Suprapubic skin (tissue), 4 donors: Measurements from ENCODE around the gene DBR1. TPM values are rescaled to one million over a fixed set of nuclear protein-coding genes. Genes with fewer than 3 reads are reported as not detected.
"Not testable (repeated sequence)": the region's sequence is repeated elsewhere in the genome, so short reads cannot be mapped to it uniquely, and the experiment has no call there.

Experiments
- DNase-seq, 2 donors: peaks; one replicate each; pipeline ENCODE4 v3.0.0-alpha.2; 2019; ENCODE audit warnings: low spot score in 2 of 2
- H3K27ac ChIP-seq: fragments of 200-600 bp; sonication (generic); one replicate; pipeline ENCODE4 v1.5.1; 2019
- H3K27me3 ChIP-seq: fragments of 200-600 bp; sonication (generic); one replicate; pipeline ENCODE4 v1.5.1; 2019
- H3K36me3 ChIP-seq: fragments of 200-600 bp; sonication (generic); one replicate; pipeline ENCODE4 v1.5.1; 2019
- H3K4me1 ChIP-seq: fragments of 200-600 bp; sonication (generic); one replicate; pipeline ENCODE4 v1.5.1; 2019
- H3K4me3 ChIP-seq: fragments of 200-600 bp; sonication (generic); one replicate; pipeline ENCODE4 v1.5.1; 2019; ENCODE audit warnings: mild to moderate bottlenecking
- H3K9me3 ChIP-seq: fragments of 200-600 bp; sonication (generic); one replicate; pipeline ENCODE4 v1.5.1; 2019
- CTCF ChIP-seq, 2 donors: fragments of 200-600 bp in 1 of 2; fragments of 450-650 bp in 1 of 2; sonication (generic) in 1 of 2; IDR thresholded peaks; one replicate each; pipeline ENCODE4 v1.5.1; 2016 to 2019; ENCODE audit warnings: antibody characterized with exemption in 2 of 2, mild to moderate bottlenecking in 1 of 2, moderate library complexity in 1 of 2
- EP300 ChIP-seq: sonication (generic); formaldehyde crosslinking; IDR thresholded peaks from one replicate; pipeline ENCODE4 v1.6.1; 2017; ENCODE audit warnings: antibody characterized with exemption
- POLR2A ChIP-seq, 2 donors: fragments of 450-650 bp; IDR thresholded peaks; one replicate each; pipeline ENCODE4 v1.6.1; 2017; ENCODE audit warnings: antibody characterized with exemption in 2 of 2, mild to moderate bottlenecking in 2 of 2, moderate library complexity in 2 of 2
- POLR2AphosphoS5 ChIP-seq, 3 donors: sonication (generic); formaldehyde crosslinking; IDR thresholded peaks; one replicate each; pipeline ENCODE4 v1.6.1; 2017; ENCODE audit warnings: antibody characterized with exemption in 3 of 3
- WGBS: methylation state at CpG from one replicate; pipeline ENCODE4 v1.1.5; 2018; 5-methylcytosine and 5-hydroxymethylcytosine counted together
- total RNA-seq, 4 donors: library from RNA; depleted of rRNA; stranded (reverse); fragments of >200 nt; gene quantifications; one replicate each; pipeline ENCODE4 v1.1.0, GENCODE V29; 2016

Gene DBR1
- total RNA-seq, 4 donors from 2014 or later = 12.7 to 13.3 (median 12.8) TPM

DNA sequence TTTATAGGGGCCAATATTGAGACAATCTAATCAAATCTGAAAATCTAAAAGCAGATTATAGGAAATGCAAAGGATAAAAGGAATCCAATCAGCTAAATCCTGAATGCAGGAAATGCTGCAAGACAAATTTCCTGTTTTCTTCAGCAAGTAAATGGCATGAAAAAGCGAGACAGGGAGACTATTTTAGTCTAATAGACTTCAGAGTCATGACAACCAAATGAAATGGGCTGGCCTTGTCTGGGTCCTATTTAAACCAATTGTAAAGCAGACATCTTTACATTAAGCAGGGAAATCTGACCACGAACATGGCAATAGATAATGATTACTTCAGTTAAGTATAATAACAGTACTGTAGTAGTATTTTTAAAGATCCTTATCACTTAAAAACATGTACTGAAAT is 2.1 kb downstream of the DBR1 start:
- TF ChIP-seq EP300 (no peak), POLR2AphosphoS5 (IDR thresholded peaks at IDR 0.05) (no peak), CTCF (IDR thresholded peaks at IDR 0.05) (no peak), POLR2A (IDR thresholded peaks at IDR 0.05) (no peak)
- no peak for DNase-seq
- peaks cover 28% of the 10 kb centered on the region for H3K4me1 ChIP-seq
- no peaks in the 10 kb centered on the region for H3K27me3 ChIP-seq
- no peak overlapping the region for H3K27ac ChIP-seq
- H3K9me3 ChIP-seq = no peaks in the 10 kb centered on the region
- peaks cover 30% of the 10 kb centered on the region for H3K36me3 ChIP-seq
- WGBS = 62% methylated on average over 2 of the region's 2 CpGs
- H3K4me3 ChIP-seq = no peak overlapping the region

DNA sequence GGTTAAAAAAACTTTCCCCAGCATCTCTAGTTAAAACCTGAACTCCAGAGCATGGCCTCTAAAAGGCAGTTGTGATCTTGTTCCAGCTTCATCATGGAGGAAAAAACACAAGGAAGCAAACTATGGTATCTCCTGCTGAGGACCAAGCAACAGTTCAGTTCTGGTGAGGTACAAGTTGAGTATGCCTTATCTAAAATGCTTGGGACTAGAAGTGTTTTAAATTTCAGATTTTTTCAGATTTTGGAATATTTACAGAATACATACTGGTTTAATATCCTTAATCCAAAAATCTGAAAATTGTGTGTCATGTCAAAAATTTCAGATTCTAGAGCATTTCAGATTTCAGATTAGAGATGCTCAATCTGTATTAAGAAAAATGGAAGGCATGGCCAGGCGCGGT is 9.7 kb downstream of the DBR1 start:
- peaks cover 94% of the 10 kb centered on the region for H3K36me3 ChIP-seq
- WGBS = 93% methylated on average over 2 of the region's 2 CpGs
- H3K27ac ChIP-seq = no peak overlapping the region

GRCh38 chr3:138157743-138158142 is 17.0 kb downstream of the DBR1 start:
- Histone ChIP-seq H3K4me1 (no peaks in the 10 kb centered on the region), H3K36me3 (peaks cover 24% of the 10 kb centered on the region), H3K27ac (no peak overlapping the region), H3K9me3 (no peaks in the 10 kb centered on the region), H3K4me3 (no peak overlapping the region), H3K27me3 (no peaks in the 10 kb centered on the region)
- DNase-seq = no peak
- WGBS = 96% methylated on average over 4 of the region's 4 CpGs
- TF ChIP-seq POLR2AphosphoS5 (IDR thresholded peaks at IDR 0.05) (no peak), EP300 (no peak), POLR2A (IDR thresholded peaks at IDR 0.05) (no peak), CTCF (IDR thresholded peaks at IDR 0.05) (no peak)

More for the DNA sequence above, 9.7 kb downstream of the DBR1 start:
- Histone ChIP-seq H3K9me3 (no peaks in the 10 kb centered on the region), H3K27me3 (no peaks in the 10 kb centered on the region), H3K4me3 (no peak overlapping the region), H3K4me1 (no peaks in the 10 kb centered on the region)
- no peak for DNase-seq
- TF ChIP-seq POLR2AphosphoS5 (IDR thresholded peaks at IDR 0.05) (no peak), EP300 (no peak), POLR2A (IDR thresholded peaks at IDR 0.05) (no peak), CTCF (IDR thresholded peaks at IDR 0.05) (no peak)

DNA sequence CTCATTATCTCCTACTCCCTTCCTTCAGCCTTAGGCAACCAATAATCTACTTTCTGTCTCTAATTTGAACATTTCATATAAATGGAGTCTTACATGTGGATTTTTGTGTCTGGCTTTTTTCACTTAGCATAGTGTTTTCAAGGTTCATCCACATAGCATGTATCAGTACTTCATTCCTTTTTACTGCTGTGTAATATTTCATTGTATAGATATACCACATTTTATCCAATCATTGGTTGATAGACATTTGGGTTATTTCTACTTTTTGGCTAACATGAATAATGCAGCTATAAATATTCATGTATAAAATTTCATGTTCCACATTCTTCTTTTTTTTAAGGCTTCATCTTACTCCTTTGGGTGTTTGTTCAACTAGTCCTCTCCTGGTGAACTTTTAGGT is 20.2 kb downstream of the DBR1 start:
- TF ChIP-seq POLR2AphosphoS5 (IDR thresholded peaks at IDR 0.05) (no peak), CTCF (IDR thresholded peaks at IDR 0.05) (no peak), EP300 (no peak), POLR2A (IDR thresholded peaks at IDR 0.05) (no peak)

GRCh38 chr3:138148503-138148902 is 26.2 kb downstream of the DBR1 start:
- H3K4me1 ChIP-seq = no peaks in the 10 kb centered on the region
- 83% methylated on average over 4 of the region's 4 CpGs for WGBS
- no peaks in the 10 kb centered on the region for H3K27me3 ChIP-seq
- DNase-seq = no peak
- H3K27ac ChIP-seq = no peak overlapping the region
- TF ChIP-seq POLR2AphosphoS5 (IDR thresholded peaks at IDR 0.05) = no peak
- TF ChIP-seq EP300 = no peak
- no peak for TF ChIP-seq POLR2A (IDR thresholded peaks at IDR 0.05)
- TF ChIP-seq CTCF (IDR thresholded peaks at IDR 0.05) = no peak
- no peaks in the 10 kb centered on the region for H3K9me3 ChIP-seq
- H3K36me3 ChIP-seq = no peaks in the 10 kb centered on the region
- H3K4me3 ChIP-seq = no peak overlapping the region

More for the DNA sequence above, 20.2 kb downstream of the DBR1 start:
- no peak for DNase-seq
- no peak overlapping the region for H3K27ac ChIP-seq
- no peaks in the 10 kb centered on the region for H3K9me3 ChIP-seq
- no peak overlapping the region for H3K4me3 ChIP-seq
- H3K4me1 ChIP-seq = no peaks in the 10 kb centered on the region
- H3K36me3 ChIP-seq = no peaks in the 10 kb centered on the region
- no peaks in the 10 kb centered on the region for H3K27me3 ChIP-seq

GRCh38 chr3:138142181-138142580 is 32.5 kb downstream of the DBR1 start:
- not testable (repeated sequence) for H3K9me3 ChIP-seq, H3K36me3 ChIP-seq, H3K27ac ChIP-seq, H3K27me3 ChIP-seq, H3K4me1 ChIP-seq, DNase-seq, H3K4me3 ChIP-seq
- WGBS = 93% methylated on average over 3 of the region's 3 CpGs
